T-helper 17 cell (primary cell): ENCODE measurements around the gene TTC24. TPM values are rescaled to one million over a fixed set of nuclear protein-coding genes. Genes with fewer than 3 reads are reported as not detected.
"Not testable (repeated sequence)": the region's sequence is repeated elsewhere in the genome, so short reads cannot be mapped to it uniquely, and the experiment has no call there.

Experiments
- ATAC-seq: fragments of 150-1000 bp; cut with Tn5 transposase; 2 replicates; pipeline ENCODE4 v1.10.0; 2021; ENCODE audit warnings: mild to moderate bottlenecking, moderate library complexity
- DNase-seq, 3 donors: peaks; one replicate each; pipeline versions ENCODE4 v3.0.0 to v3.0.0-alpha.2; 2020 to 2021
- H3K9me3 ChIP-seq: one replicate; pipeline ENCODE4 v1.7.0; 2013; ENCODE audit warnings: low read length, mild to moderate bottlenecking; ENCODE audit not compliant: control insufficient read depth, poor library complexity, severe bottlenecking
- H3K27ac Mint-ChIP-seq: one replicate; pipeline ENCODE4 v1.8.0; 2022; ENCODE audit warnings: mild to moderate bottlenecking, moderate library complexity, mixed read lengths
- H3K27me3 Mint-ChIP-seq: one replicate; pipeline ENCODE4 v1.8.0; 2022; ENCODE audit warnings: mixed read lengths
- H3K36me3 Mint-ChIP-seq: one replicate; pipeline ENCODE4 v1.8.0; 2022; ENCODE audit warnings: low read depth, mixed read lengths
- H3K4me1 Mint-ChIP-seq: one replicate; pipeline ENCODE4 v1.8.0; 2022; ENCODE audit warnings: mild to moderate bottlenecking, mixed read lengths
- H3K4me3 Mint-ChIP-seq: one replicate; pipeline ENCODE4 v1.8.0; 2022; ENCODE audit warnings: mild to moderate bottlenecking, moderate library complexity, mixed read lengths
- total RNA-seq, 4 donors: library from RNA in 2 of 4; stranded (reverse) in 2 of 4; gene quantifications; one replicate each; pipeline ENCODE4 v1.2.3 and lab custom pipeline; 2022 to 2026

The TTC24 gene
- total RNA-seq, 2 donors from 2014 or later, result 0.94 TPM; not detected in 1

GRCh38 chr1:156547982-156548381 lies 31.5 kb upstream of the TTC24 start:
- no peak for DNase-seq
- no peaks in the 10 kb centered on the region for H3K9me3 ChIP-seq
- H3K36me3 Mint-ChIP-seq, result no peaks in the 10 kb centered on the region
- peaks cover 2% of the 10 kb centered on the region for H3K4me1 Mint-ChIP-seq
- no peak overlapping the region for H3K4me3 Mint-ChIP-seq
- no peaks in the 10 kb centered on the region for H3K27me3 Mint-ChIP-seq
- no peak overlapping the region for H3K27ac Mint-ChIP-seq
- ATAC-seq, result no peak

GRCh38 chr1:156549390-156549789 lies 30.1 kb upstream of the TTC24 start:
- H3K36me3 Mint-ChIP-seq, result no peaks in the 10 kb centered on the region
- H3K4me3 Mint-ChIP-seq, result no peak overlapping the region
- peaks cover 4% of the 10 kb centered on the region for H3K4me1 Mint-ChIP-seq
- H3K9me3 ChIP-seq, result no peaks in the 10 kb centered on the region
- DNase-seq (no peak), ATAC-seq (no peak)
- no peaks in the 10 kb centered on the region for H3K27me3 Mint-ChIP-seq
- H3K27ac Mint-ChIP-seq, result no peak overlapping the region

- Mint-ChIP-seq H3K36me3 (no peaks in the 10 kb centered on the region), H3K4me3 (no peak overlapping the region), H3K27ac (no peak overlapping the region), H3K27me3 (no peaks in the 10 kb centered on the region), H3K4me1 (peaks cover 4% of the 10 kb centered on the region)
- DNase-seq (no peak), ATAC-seq (no peak)
- no peaks in the 10 kb centered on the region for H3K9me3 ChIP-seq
Measured at GRCh38 chr1:156549831-156550230, 29.7 kb upstream of the TTC24 start.

GRCh38 chr1:156550346-156550745 lies 29.2 kb upstream of the TTC24 start:
- ATAC-seq (no peak), DNase-seq (no peak)
- Mint-ChIP-seq H3K4me3 (no peak overlapping the region), H3K36me3 (no peaks in the 10 kb centered on the region), H3K4me1 (peaks cover 2% of the 10 kb centered on the region), H3K27me3 (no peaks in the 10 kb centered on the region), H3K27ac (no peak overlapping the region)
- no peaks in the 10 kb centered on the region for H3K9me3 ChIP-seq

- no peaks in the 10 kb centered on the region for H3K9me3 ChIP-seq
- H3K36me3 Mint-ChIP-seq, result no peaks in the 10 kb centered on the region
- no peak for ATAC-seq
- H3K27me3 Mint-ChIP-seq, result no peaks in the 10 kb centered on the region
- no peak overlapping the region for H3K27ac Mint-ChIP-seq
- no peak for DNase-seq
- H3K4me3 Mint-ChIP-seq, result no peak overlapping the region
- peaks cover 2% of the 10 kb centered on the region for H3K4me1 Mint-ChIP-seq
Measured at GRCh38 chr1:156551066-156551643, 28.4 kb upstream of the TTC24 start.

GRCh38 chr1:156551869-156552268 lies 27.7 kb upstream of the TTC24 start:
- Mint-ChIP-seq H3K4me1 (peaks cover 2% of the 10 kb centered on the region), H3K4me3 (no peak overlapping the region), H3K36me3 (no peaks in the 10 kb centered on the region), H3K27me3 (no peaks in the 10 kb centered on the region), H3K27ac (no peak overlapping the region)
- DNase-seq (no peak), ATAC-seq (no peak)
- no peaks in the 10 kb centered on the region for H3K9me3 ChIP-seq

- Mint-ChIP-seq H3K27me3 (no peaks in the 10 kb centered on the region), H3K27ac (no peak overlapping the region), H3K36me3 (no peaks in the 10 kb centered on the region), H3K4me1 (peaks cover 2% of the 10 kb centered on the region), H3K4me3 (no peak overlapping the region)
- no peaks in the 10 kb centered on the region for H3K9me3 ChIP-seq
- DNase-seq (no peak), ATAC-seq (no peak)
Measured at GRCh38 chr1:156552518-156552917, 27.0 kb upstream of the TTC24 start.

GRCh38 chr1:156552937-156553336 lies 26.6 kb upstream of the TTC24 start:
- not testable (repeated sequence) for DNase-seq, H3K27me3 Mint-ChIP-seq, H3K36me3 Mint-ChIP-seq, H3K4me3 Mint-ChIP-seq, H3K9me3 ChIP-seq, H3K27ac Mint-ChIP-seq, H3K4me1 Mint-ChIP-seq
- peak; percentile 35 for ATAC-seq

GRCh38 chr1:156553860-156554485 lies 25.6 kb upstream of the TTC24 start:
- Mint-ChIP-seq H3K27me3 (no peaks in the 10 kb centered on the region), H3K36me3 (no peaks in the 10 kb centered on the region), H3K4me1 (peaks cover 2% of the 10 kb centered on the region), H3K27ac (no peak overlapping the region), H3K4me3 (no peak overlapping the region)
- no peak for ATAC-seq
- no peak for DNase-seq
- no peaks in the 10 kb centered on the region for H3K9me3 ChIP-seq

- H3K27me3 Mint-ChIP-seq, result no peaks in the 10 kb centered on the region
- ATAC-seq (no peak), DNase-seq (no peak)
- no peaks in the 10 kb centered on the region for H3K36me3 Mint-ChIP-seq
- no peaks in the 10 kb centered on the region for H3K9me3 ChIP-seq
- peaks cover 2% of the 10 kb centered on the region for H3K4me1 Mint-ChIP-seq
- no peak overlapping the region for H3K27ac Mint-ChIP-seq
- no peak overlapping the region for H3K4me3 Mint-ChIP-seq
Measured at GRCh38 chr1:156554971-156555370, 24.6 kb upstream of the TTC24 start.

- no peaks in the 10 kb centered on the region for H3K9me3 ChIP-seq
- Mint-ChIP-seq H3K27me3 (no peaks in the 10 kb centered on the region), H3K4me3 (no peak overlapping the region), H3K27ac (no peak overlapping the region), H3K4me1 (peaks cover 2% of the 10 kb centered on the region), H3K36me3 (no peaks in the 10 kb centered on the region)
- no peak for ATAC-seq
- DNase-seq, result no peak
Measured at GRCh38 chr1:156555715-156556114, 23.8 kb upstream of the TTC24 start.

- ATAC-seq (no peak), DNase-seq (no peak)
- H3K36me3 Mint-ChIP-seq, result no peaks in the 10 kb centered on the region
- no peak overlapping the region for H3K27ac Mint-ChIP-seq
- H3K9me3 ChIP-seq, result no peaks in the 10 kb centered on the region
- no peak overlapping the region for H3K4me3 Mint-ChIP-seq
- no peaks in the 10 kb centered on the region for H3K27me3 Mint-ChIP-seq
- H3K4me1 Mint-ChIP-seq, result peaks cover 2% of the 10 kb centered on the region
Measured at GRCh38 chr1:156556354-156556753, 23.2 kb upstream of the TTC24 start.

- H3K9me3 ChIP-seq, result no peaks in the 10 kb centered on the region
- Mint-ChIP-seq H3K4me1 (no peaks in the 10 kb centered on the region), H3K4me3 (no peak overlapping the region), H3K27ac (no peak overlapping the region), H3K27me3 (no peaks in the 10 kb centered on the region), H3K36me3 (no peaks in the 10 kb centered on the region)
- no peak for DNase-seq
- no peak for ATAC-seq
Measured at GRCh38 chr1:156559086-156559796, 20.3 kb upstream of the TTC24 start.
